ENCODE measurements around the gene SNX9. TPM values are rescaled to one million over a fixed set of nuclear protein-coding genes. Genes with fewer than 3 reads are reported as not detected.
"Not testable (repeated sequence)": the region's sequence is repeated elsewhere in the genome, so short reads cannot be mapped to it uniquely, and the experiment has no call there.

The SNX9 gene
- total and polyA plus RNA-seq, 4 donors = 19.3 to 27.6 (median 23.3) TPM

- Histone ChIP-seq H3K4me3 (ENCODE audit: low read depth, low read length) (no peak overlapping the region), H3K27ac (ENCODE audit: low read depth, low read length) (no peak overlapping the region), H3K4me1 (ENCODE audit: control insufficient read depth, insufficient read depth, low read length) (no peaks in the 10 kb centered on the region), H3K27me3 (ENCODE audit: control insufficient read depth, insufficient read depth, low read length) (no peaks in the 10 kb centered on the region), H3K9me3 (ENCODE audit: control insufficient read depth, insufficient read depth, low read length) (no peaks in the 10 kb centered on the region), H3K36me3 (ENCODE audit: control insufficient read depth, insufficient read depth, low read length) (no peaks in the 10 kb centered on the region)
- WGBS (ENCODE audit: insufficient coverage) = 92% methylated on average over 5 of the region's 6 CpGs
- no peak for DNase-seq (ENCODE audit: low read depth in 4 of 6, low spot score in 6 of 6)
These were observed 17.7 kb downstream of the SNX9 start for GRCh38 chr6:157840776-157841175.

GRCh38 chr6:157841211-157841840, 18.3 kb downstream of the SNX9 start:
- DNase-seq (ENCODE audit: low read depth in 4 of 6, low spot score in 6 of 6) = no peak
- no peaks in the 10 kb centered on the region for H3K4me1 ChIP-seq (ENCODE audit: control insufficient read depth, insufficient read depth, low read length)
- WGBS (ENCODE audit: insufficient coverage) = 82% methylated on average over 1 of the region's 2 CpGs
- H3K27me3 ChIP-seq (ENCODE audit: control insufficient read depth, insufficient read depth, low read length) = no peaks in the 10 kb centered on the region
- H3K4me3 ChIP-seq (ENCODE audit: low read depth, low read length) = no peak overlapping the region
- H3K36me3 ChIP-seq (ENCODE audit: control insufficient read depth, insufficient read depth, low read length) = no peaks in the 10 kb centered on the region
- H3K9me3 ChIP-seq (ENCODE audit: control insufficient read depth, insufficient read depth, low read length) = no peaks in the 10 kb centered on the region
- no peak overlapping the region for H3K27ac ChIP-seq (ENCODE audit: low read depth, low read length)

- WGBS (ENCODE audit: insufficient coverage) = 100% methylated on average over 3 of the region's 4 CpGs
- DNase-seq (ENCODE audit: low read depth in 4 of 6, low spot score in 6 of 6) = no peak
These were observed 19.2 kb downstream of the SNX9 start for GRCh38 chr6:157842212-157842611.

GRCh38 chr6:157844196-157844595, 21.1 kb downstream of the SNX9 start:
- WGBS (ENCODE audit: insufficient coverage) = 83% methylated on average over 1 of the region's 3 CpGs
- not testable (repeated sequence) for H3K9me3 ChIP-seq (ENCODE audit: control insufficient read depth, insufficient read depth, low read length); H3K36me3 ChIP-seq (ENCODE audit: control insufficient read depth, insufficient read depth, low read length); DNase-seq (ENCODE audit: low read depth in 4 of 6, low spot score in 6 of 6); H3K4me1 ChIP-seq (ENCODE audit: control insufficient read depth, insufficient read depth, low read length); H3K4me3 ChIP-seq (ENCODE audit: low read depth, low read length); H3K27me3 ChIP-seq (ENCODE audit: control insufficient read depth, insufficient read depth, low read length); H3K27ac ChIP-seq (ENCODE audit: low read depth, low read length)

More at GRCh38 chr6:157842212-157842611, 19.2 kb downstream of the SNX9 start:
- H3K36me3 ChIP-seq (ENCODE audit: control insufficient read depth, insufficient read depth, low read length) = no peaks in the 10 kb centered on the region
- no peaks in the 10 kb centered on the region for H3K9me3 ChIP-seq (ENCODE audit: control insufficient read depth, insufficient read depth, low read length)
- H3K4me1 ChIP-seq (ENCODE audit: control insufficient read depth, insufficient read depth, low read length) = no peaks in the 10 kb centered on the region
- H3K27me3 ChIP-seq (ENCODE audit: control insufficient read depth, insufficient read depth, low read length) = no peaks in the 10 kb centered on the region
- H3K27ac ChIP-seq (ENCODE audit: low read depth, low read length) = no peak overlapping the region
- H3K4me3 ChIP-seq (ENCODE audit: low read depth, low read length) = no peak overlapping the region

GRCh38 chr6:157845493-157846259, 22.6 kb downstream of the SNX9 start:
- no peaks in the 10 kb centered on the region for H3K4me1 ChIP-seq (ENCODE audit: control insufficient read depth, insufficient read depth, low read length)
- H3K27me3 ChIP-seq (ENCODE audit: control insufficient read depth, insufficient read depth, low read length) = no peaks in the 10 kb centered on the region
- no peak overlapping the region for H3K27ac ChIP-seq (ENCODE audit: low read depth, low read length)
- H3K36me3 ChIP-seq (ENCODE audit: control insufficient read depth, insufficient read depth, low read length) = no peaks in the 10 kb centered on the region
- DNase-seq (ENCODE audit: low read depth in 4 of 6, low spot score in 6 of 6) = no peak
- H3K9me3 ChIP-seq (ENCODE audit: control insufficient read depth, insufficient read depth, low read length) = no peaks in the 10 kb centered on the region
- H3K4me3 ChIP-seq (ENCODE audit: low read depth, low read length) = no peak overlapping the region
- 88% methylated on average over 5 of the region's 6 CpGs for whole genome bisulfite sequencing (ENCODE audit: insufficient coverage)

- no peak for DNase-seq (ENCODE audit: low read depth in 4 of 6, low spot score in 6 of 6)
- Histone ChIP-seq H3K27ac (ENCODE audit: low read depth, low read length) (no peak overlapping the region), H3K36me3 (ENCODE audit: control insufficient read depth, insufficient read depth, low read length) (no peaks in the 10 kb centered on the region), H3K4me1 (ENCODE audit: control insufficient read depth, insufficient read depth, low read length) (no peaks in the 10 kb centered on the region), H3K4me3 (ENCODE audit: low read depth, low read length) (no peak overlapping the region), H3K27me3 (ENCODE audit: control insufficient read depth, insufficient read depth, low read length) (no peaks in the 10 kb centered on the region), H3K9me3 (ENCODE audit: control insufficient read depth, insufficient read depth, low read length) (no peaks in the 10 kb centered on the region)
- WGBS (ENCODE audit: insufficient coverage) = 84% methylated on average over 2 of the region's 2 CpGs
These were observed 24.8 kb downstream of the SNX9 start for GRCh38 chr6:157847846-157848245.

GRCh38 chr6:157848693-157849092, 25.6 kb downstream of the SNX9 start:
- Histone ChIP-seq H3K27me3 (ENCODE audit: control insufficient read depth, insufficient read depth, low read length) (no peaks in the 10 kb centered on the region), H3K27ac (ENCODE audit: low read depth, low read length) (no peak overlapping the region), H3K36me3 (ENCODE audit: control insufficient read depth, insufficient read depth, low read length) (no peaks in the 10 kb centered on the region), H3K4me1 (ENCODE audit: control insufficient read depth, insufficient read depth, low read length) (no peaks in the 10 kb centered on the region), H3K9me3 (ENCODE audit: control insufficient read depth, insufficient read depth, low read length) (peaks cover 3% of the 10 kb centered on the region), H3K4me3 (ENCODE audit: low read depth, low read length) (no peak overlapping the region)
- WGBS (ENCODE audit: insufficient coverage) = 90% methylated on average over 8 of the region's 8 CpGs
- DNase-seq (ENCODE audit: low read depth in 4 of 6, low spot score in 6 of 6) = no peak

GRCh38 chr6:157849288-157850017, 26.4 kb downstream of the SNX9 start:
- 93% methylated on average over 5 of the region's 5 CpGs for WGBS (ENCODE audit: insufficient coverage)
- H3K27ac ChIP-seq (ENCODE audit: low read depth, low read length) = no peak overlapping the region
- no peak for DNase-seq (ENCODE audit: low read depth in 4 of 6, low spot score in 6 of 6)

GRCh38 chr6:157850030-157850429, 27.0 kb downstream of the SNX9 start:
- Histone ChIP-seq H3K9me3 (ENCODE audit: control insufficient read depth, insufficient read depth, low read length) (peaks cover 3% of the 10 kb centered on the region), H3K4me1 (ENCODE audit: control insufficient read depth, insufficient read depth, low read length) (no peaks in the 10 kb centered on the region), H3K27ac (ENCODE audit: low read depth, low read length) (no peak overlapping the region), H3K27me3 (ENCODE audit: control insufficient read depth, insufficient read depth, low read length) (no peaks in the 10 kb centered on the region), H3K36me3 (ENCODE audit: control insufficient read depth, insufficient read depth, low read length) (no peaks in the 10 kb centered on the region), H3K4me3 (ENCODE audit: low read depth, low read length) (no peak overlapping the region)
- DNase-seq (ENCODE audit: low read depth in 4 of 6, low spot score in 6 of 6) = no peak
- WGBS (ENCODE audit: insufficient coverage) = 91% methylated on average over 4 of the region's 4 CpGs

More at GRCh38 chr6:157849288-157850017, 26.4 kb downstream of the SNX9 start:
- Histone ChIP-seq H3K4me1 (ENCODE audit: control insufficient read depth, insufficient read depth, low read length) (no peaks in the 10 kb centered on the region), H3K9me3 (ENCODE audit: control insufficient read depth, insufficient read depth, low read length) (peaks cover 3% of the 10 kb centered on the region), H3K36me3 (ENCODE audit: control insufficient read depth, insufficient read depth, low read length) (no peaks in the 10 kb centered on the region), H3K27me3 (ENCODE audit: control insufficient read depth, insufficient read depth, low read length) (no peaks in the 10 kb centered on the region), H3K4me3 (ENCODE audit: low read depth, low read length) (no peak overlapping the region)

Data from spinal cord (tissue), 10 donors.